Measurements from ENCODE around the gene EPB41L1.

The EPB41L1 gene

GRCh38 chr20:36266189-36266588 lies 111.6 kb downstream of the EPB41L1 start:
- DNase-seq, result no peak

GRCh38 chr20:36267605-36268381 lies 113.3 kb downstream of the EPB41L1 start:
- DNase-seq, result no peak

- no peak for DNase-seq
Measured at GRCh38 chr20:36268440-36269342, 114.2 kb downstream of the EPB41L1 start.

DNA sequence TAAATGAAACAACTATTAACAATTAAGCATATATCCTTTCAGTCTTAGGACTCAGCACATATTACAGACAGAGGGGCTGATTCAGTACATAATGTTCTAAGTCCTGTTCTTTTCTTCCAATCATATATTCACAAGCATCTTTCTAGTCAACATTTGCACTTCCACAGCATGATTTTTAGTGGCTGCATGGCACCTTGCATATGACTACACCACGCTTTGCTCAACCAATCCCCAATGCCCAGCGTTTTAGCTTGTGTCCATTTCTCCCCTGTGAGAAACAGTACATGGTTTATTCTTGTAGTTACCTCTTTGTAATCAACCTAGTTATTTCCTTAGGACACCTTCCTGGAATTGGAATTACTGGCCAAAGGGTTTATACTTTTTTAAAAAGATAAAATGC lies 115.0 kb downstream of the EPB41L1 start:
- DNase-seq, result no peak

GRCh38 chr20:36270744-36271638 lies 116.5 kb downstream of the EPB41L1 start:
- no peak for DNase-seq

- DNase-seq, result no peak
Measured at GRCh38 chr20:36271639-36272546, 117.4 kb downstream of the EPB41L1 start.

DNA sequence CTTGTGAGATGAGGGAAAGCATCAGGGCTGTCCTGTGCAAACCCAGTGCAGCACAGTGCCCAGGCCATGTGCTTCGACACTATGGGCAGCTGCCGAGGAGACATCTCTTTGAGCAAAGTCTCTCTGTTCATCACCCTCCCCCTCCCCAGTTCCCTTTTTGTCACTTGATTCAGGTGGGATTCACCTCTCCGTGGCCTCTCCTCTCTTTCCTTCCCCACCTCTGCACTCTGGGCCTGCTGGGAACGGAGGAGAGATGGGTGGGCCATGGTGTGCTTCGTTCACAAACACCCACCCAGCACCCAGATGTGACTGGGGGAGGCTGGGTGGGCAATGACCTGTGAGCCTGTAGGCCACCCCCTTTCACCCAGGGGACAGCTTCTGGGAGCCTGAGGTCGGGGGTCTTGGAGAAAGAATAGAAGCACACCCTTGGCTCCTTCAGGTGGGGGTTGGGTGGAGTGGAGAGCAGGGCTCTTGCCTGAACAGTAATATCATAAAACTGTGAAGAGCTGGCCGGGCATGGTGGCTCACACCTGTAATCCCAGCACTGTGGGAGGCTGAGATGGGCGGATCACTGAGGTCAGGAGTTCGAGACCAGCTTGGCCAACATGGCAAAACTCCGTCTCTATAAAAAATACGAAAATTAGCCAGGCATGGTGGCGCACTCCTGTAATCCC lies 118.1 kb downstream of the EPB41L1 start:
- no peak for DNase-seq

- DNase-seq, result no peak
Measured at GRCh38 chr20:36273414-36274180, 119.1 kb downstream of the EPB41L1 start.

GRCh38 chr20:36274181-36274841 lies 119.8 kb downstream of the EPB41L1 start:
- DNase-seq, result no peak

- no peak for DNase-seq
Measured at GRCh38 chr20:36275011-36275410, 120.5 kb downstream of the EPB41L1 start.

DNA sequence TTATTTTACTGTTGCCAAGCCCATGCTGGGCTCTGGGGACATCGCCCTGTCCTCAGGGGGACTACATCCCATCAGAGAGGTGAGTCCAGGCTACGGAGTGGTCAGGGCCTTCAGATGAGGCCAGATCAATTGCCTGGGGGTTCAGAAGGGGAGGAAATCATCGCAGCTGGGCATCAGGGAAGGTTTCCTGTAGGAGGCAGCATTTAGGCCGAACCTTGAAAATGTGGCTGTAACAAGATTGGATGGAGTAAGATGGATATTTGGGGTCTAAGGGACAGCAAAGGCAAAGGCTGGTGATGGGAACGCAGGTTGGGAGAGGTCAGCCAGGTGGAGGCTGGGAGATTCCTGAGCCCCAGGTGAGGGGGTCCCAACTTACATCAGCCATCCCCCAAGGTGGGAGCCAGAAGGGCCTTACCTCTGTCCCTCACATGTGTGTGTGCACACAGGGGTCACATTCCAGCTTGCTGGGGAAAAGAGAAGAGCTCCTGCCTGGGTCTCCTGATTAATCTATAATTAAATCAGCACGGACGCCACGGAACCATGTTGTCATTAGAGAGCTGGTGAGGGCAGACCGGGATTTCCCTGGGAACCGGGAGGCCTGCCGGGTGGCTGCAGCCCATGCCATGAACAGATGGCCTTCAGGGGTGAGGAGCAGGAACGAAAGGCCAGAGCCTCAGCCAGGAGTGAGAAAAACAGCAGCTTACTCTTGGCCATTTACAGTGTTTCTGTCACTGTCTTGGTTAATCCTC lies 121.1 kb downstream of the EPB41L1 start:
- DNase-seq, result no peak

GRCh38 chr20:36277546-36277945 lies 123.0 kb downstream of the EPB41L1 start:
- no peak for DNase-seq

- no peak for DNase-seq
Measured at GRCh38 chr20:36279362-36279761, 124.8 kb downstream of the EPB41L1 start.

DNA sequence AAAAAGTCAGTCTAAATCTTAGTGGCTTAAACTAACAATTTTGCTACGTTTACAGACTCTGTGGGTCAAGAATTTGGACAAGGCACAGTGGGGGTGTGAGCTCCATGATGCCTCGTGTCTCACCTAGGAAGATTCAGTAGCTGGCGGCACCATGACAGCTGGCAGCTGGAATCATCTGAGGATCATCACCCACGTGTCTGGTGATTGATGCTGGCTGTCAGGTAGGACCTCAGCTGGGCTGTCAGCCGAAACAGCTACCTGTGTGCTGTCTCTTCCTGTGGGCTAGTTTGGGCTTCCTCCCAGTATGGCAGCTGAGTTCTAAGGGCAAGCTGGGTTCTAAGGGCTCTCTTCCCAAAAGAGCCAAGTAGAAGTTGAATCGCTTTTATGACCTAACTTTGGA lies 125.2 kb downstream of the EPB41L1 start:
- no peak for DNase-seq

- DNase-seq, result no peak
Measured at GRCh38 chr20:36281785-36282380, 127.3 kb downstream of the EPB41L1 start.

Measured in NCI-H2081 treated with DMSO at 0.1 percent for 48 hours (cell line).